ENCODE data around the gene PKHD1. TPM values are rescaled to one million over a fixed set of nuclear protein-coding genes. Genes with fewer than 3 reads are reported as not detected.

PKHD1 gene
- total RNA-seq, 1 donor from 2014 or later = 1.6 TPM

DNA sequence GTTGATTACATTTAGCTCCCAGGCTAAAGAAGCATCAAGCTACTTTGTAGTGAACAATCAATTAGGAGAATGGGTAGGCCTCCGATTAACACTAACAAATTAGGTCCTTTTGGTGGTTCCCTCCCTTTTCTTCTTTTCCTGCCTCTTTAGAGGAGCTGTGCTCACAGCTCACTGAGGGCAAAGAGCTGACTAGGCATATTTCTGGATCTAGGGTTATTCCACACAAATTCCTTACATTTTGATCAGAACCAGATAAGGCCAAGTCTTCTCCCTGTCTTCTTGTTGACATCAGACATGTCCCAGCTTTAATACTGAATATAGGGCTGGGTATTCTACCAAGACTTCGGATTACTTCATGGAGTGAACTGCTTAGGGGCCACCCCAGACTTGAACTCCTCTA is 119.1 kb downstream of the PKHD1 start:
- Histone ChIP-seq H3K4me3 (ENCODE audit: low read depth, low read length) (no peak overlapping the region), H3K36me3 (ENCODE audit: control insufficient read depth, insufficient read depth, low read length) (no peaks in the 10 kb centered on the region), H3K27me3 (ENCODE audit: control insufficient read depth, insufficient read depth, low read length) (no peaks in the 10 kb centered on the region)
- TF ChIP-seq CTCF (IDR thresholded peaks at IDR 0.05; ENCODE audit: insufficient read depth, low read length, poor library complexity, severe bottlenecking) = no peak
- DNase-seq (ENCODE audit: low read depth) = no peak

DNA sequence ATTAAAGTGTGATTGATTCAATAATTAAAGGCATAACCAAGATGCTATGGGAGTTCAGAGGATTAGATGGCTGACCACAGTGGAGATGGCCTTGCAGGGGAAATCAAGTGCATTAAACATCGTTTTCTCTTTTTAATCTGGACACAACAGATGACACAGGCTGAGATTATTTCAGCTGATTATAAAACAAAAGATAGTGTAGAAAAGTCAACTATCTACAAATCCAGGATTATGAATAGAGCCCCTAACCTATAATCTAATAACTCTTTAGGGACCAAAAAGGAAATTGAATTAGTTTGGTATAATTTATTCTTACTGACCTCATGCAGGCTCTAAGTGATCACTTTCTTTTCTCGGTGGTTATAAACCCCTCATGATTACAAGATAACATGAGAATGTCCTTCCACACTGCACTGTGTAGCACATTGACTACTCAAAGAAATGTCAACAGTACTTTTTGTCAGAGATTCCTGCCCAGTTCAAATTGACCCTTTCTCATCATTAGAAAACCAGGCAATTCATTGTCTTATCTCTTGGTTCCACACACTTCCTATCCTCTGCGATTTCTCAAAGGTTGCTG is 122.1 kb downstream of the PKHD1 start:
- H3K4me3 ChIP-seq (ENCODE audit: low read depth, low read length) = no peak overlapping the region
- TF ChIP-seq CTCF (IDR thresholded peaks at IDR 0.05; ENCODE audit: insufficient read depth, low read length, poor library complexity, severe bottlenecking) = no peak
- H3K27me3 ChIP-seq (ENCODE audit: control insufficient read depth, insufficient read depth, low read length) = no peaks in the 10 kb centered on the region
- no peak for DNase-seq (ENCODE audit: low read depth)
- H3K36me3 ChIP-seq (ENCODE audit: control insufficient read depth, insufficient read depth, low read length) = no peaks in the 10 kb centered on the region

DNA sequence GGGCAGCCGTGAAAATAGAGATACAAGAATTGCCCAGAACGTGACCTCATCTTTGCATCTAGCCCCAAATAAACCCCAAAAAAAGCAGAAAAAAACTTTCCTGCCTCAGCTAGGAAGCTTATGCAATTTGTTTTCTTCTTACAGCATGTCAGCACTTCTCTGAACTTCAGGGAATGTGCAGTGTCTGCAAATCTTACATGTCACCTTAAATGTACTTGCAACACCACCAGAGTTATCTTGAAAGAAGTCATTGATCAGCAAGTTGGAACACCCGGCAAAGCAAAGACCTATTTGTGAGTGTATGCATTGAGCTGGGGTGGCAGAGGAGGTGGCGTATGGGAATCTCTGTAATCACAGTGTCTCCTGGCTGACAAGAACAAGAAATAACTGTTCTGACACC is 123.4 kb downstream of the PKHD1 start:
- DNase-seq (ENCODE audit: low read depth) = no peak
- Histone ChIP-seq H3K27me3 (ENCODE audit: control insufficient read depth, insufficient read depth, low read length) (no peaks in the 10 kb centered on the region), H3K4me3 (ENCODE audit: low read depth, low read length) (no peak overlapping the region), H3K36me3 (ENCODE audit: control insufficient read depth, insufficient read depth, low read length) (no peaks in the 10 kb centered on the region)
- TF ChIP-seq CTCF (IDR thresholded peaks at IDR 0.05; ENCODE audit: insufficient read depth, low read length, poor library complexity, severe bottlenecking) = no peak

DNA sequence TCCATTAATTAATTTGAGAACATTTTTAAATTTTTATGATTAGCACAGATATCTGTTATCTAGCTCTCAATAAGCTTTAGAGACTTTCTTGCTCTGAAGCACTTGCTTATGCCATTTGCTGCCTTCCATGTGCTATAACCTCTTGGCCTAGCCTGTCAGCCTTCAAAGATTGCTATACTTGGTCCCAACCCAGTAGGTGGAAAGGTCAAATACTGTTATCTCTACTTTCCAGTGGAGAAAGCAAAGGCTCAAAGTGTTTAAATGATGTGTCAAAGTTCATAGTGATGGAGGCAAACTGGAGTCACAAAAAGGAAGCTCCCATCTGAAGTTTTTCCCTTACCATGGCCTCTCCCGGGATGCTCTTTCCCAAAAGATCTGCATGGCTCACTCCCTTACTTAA is 125.1 kb downstream of the PKHD1 start:
- Histone ChIP-seq H3K27me3 (ENCODE audit: control insufficient read depth, insufficient read depth, low read length) (no peaks in the 10 kb centered on the region), H3K36me3 (ENCODE audit: control insufficient read depth, insufficient read depth, low read length) (no peaks in the 10 kb centered on the region), H3K4me3 (ENCODE audit: low read depth, low read length) (no peak overlapping the region)
- no peak for TF ChIP-seq CTCF (IDR thresholded peaks at IDR 0.05; ENCODE audit: insufficient read depth, low read length, poor library complexity, severe bottlenecking)
- DNase-seq (ENCODE audit: low read depth) = no peak

DNA sequence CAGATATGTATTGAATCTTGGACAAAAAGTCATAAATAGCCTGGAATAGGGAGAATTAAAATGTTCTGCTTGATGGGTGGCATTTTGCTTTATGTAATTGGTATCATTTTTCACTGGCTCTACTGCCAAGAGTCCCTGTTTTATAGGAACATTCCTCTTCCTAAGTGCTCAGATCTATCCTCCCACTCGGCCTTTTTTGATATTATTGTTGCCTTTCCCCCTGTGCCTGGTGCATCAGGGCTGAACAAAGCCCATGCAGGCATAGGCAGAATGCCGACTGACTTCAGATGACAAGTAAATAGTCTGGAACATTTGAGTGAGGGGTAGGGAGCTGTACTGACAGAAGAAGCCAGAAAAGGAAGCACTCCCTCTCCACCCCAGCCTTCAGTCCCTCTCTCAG is 127.0 kb downstream of the PKHD1 start:
- no peaks in the 10 kb centered on the region for H3K27me3 ChIP-seq (ENCODE audit: control insufficient read depth, insufficient read depth, low read length)
- TF ChIP-seq CTCF (IDR thresholded peaks at IDR 0.05; ENCODE audit: insufficient read depth, low read length, poor library complexity, severe bottlenecking) = no peak
- DNase-seq (ENCODE audit: low read depth) = no peak
- no peaks in the 10 kb centered on the region for H3K36me3 ChIP-seq (ENCODE audit: control insufficient read depth, insufficient read depth, low read length)
- H3K4me3 ChIP-seq (ENCODE audit: low read depth, low read length) = no peak overlapping the region

DNA sequence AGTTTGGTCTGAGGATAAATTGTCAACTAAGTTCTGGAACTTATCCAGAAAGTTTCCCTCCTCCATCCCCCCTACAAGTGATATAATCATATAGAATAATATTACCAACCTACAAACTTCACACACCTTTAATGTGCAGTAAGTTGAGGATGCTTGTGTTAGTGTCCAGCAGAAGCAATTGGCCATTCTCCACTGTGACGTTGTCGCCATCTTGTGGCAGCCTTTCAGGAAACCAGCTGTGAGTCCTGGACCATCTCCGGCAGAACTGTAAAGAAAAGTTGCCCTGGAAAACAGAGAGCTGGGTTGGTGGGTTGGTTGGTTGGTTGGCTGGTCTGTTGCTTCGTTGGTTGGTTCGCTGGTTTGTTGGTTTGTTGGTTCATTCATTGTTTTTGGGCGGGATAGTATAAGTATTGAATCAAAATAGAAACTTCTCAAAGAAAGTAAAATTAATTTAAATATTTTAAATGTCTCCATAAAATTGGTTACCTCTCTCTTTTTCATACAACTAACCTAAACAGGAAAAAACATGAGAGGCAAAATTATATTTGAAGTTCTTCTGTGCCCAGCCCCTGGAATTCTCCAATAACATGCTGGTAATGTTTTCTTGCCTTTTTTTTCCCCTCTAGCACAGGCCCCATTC is 127.5 kb downstream of the PKHD1 start:
- no peak overlapping the region for H3K4me3 ChIP-seq (ENCODE audit: low read depth, low read length)
- no peaks in the 10 kb centered on the region for H3K27me3 ChIP-seq (ENCODE audit: control insufficient read depth, insufficient read depth, low read length)
- TF ChIP-seq CTCF (IDR thresholded peaks at IDR 0.05; ENCODE audit: insufficient read depth, low read length, poor library complexity, severe bottlenecking) = peak; percentile 86
- no peaks in the 10 kb centered on the region for H3K36me3 ChIP-seq (ENCODE audit: control insufficient read depth, insufficient read depth, low read length)
- DNase-seq (ENCODE audit: low read depth) = peak; percentile 16
